Bladder microvascular endothelial cell (primary cell): Measurements from ENCODE around the gene DAAM1. TPM values are rescaled to one million over a fixed set of nuclear protein-coding genes. Genes with fewer than 3 reads are reported as not detected.

Experiments
- total RNA-seq: library from RNA; depleted of rRNA; stranded (reverse); fragments of >200 nt; gene quantifications from 2 replicates; pipeline ENCODE4 v1.2.3, GENCODE V29; 2014

Gene DAAM1
- total RNA-seq, result 12.1 and 36.7 TPM in 2 replicates

GRCh38 chr14:59188461-59189090 lies at the start of gene DAAM1:
Gene DAAM1, plus strand, starts transcription at chr14:59188667. Its CDS starts 74,811 bp downstream, at chr14:59263478.

